ENCODE data around the gene APOL2.

DNA sequence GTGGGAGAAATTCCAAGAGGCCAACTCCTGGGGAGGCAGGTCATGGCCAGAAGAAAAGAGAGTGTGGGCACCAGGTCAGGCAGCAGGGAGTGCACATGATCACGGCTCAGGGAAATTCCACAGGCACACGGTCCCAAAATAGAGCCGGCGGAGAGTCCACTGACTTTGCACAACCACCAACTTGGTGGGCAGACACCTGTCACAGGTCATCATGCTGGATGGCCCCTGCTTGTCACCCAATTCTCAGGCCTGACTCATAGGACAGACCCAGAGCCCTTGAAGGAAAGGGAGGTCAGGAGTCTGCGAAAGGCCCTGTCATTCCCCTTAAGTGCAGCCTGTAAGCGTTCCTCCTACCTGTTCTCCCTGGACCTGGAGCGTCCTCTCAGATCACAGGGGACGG lies 15.8 kb downstream of the APOL2 start:
- TF ChIP-seq, protein P1, sequence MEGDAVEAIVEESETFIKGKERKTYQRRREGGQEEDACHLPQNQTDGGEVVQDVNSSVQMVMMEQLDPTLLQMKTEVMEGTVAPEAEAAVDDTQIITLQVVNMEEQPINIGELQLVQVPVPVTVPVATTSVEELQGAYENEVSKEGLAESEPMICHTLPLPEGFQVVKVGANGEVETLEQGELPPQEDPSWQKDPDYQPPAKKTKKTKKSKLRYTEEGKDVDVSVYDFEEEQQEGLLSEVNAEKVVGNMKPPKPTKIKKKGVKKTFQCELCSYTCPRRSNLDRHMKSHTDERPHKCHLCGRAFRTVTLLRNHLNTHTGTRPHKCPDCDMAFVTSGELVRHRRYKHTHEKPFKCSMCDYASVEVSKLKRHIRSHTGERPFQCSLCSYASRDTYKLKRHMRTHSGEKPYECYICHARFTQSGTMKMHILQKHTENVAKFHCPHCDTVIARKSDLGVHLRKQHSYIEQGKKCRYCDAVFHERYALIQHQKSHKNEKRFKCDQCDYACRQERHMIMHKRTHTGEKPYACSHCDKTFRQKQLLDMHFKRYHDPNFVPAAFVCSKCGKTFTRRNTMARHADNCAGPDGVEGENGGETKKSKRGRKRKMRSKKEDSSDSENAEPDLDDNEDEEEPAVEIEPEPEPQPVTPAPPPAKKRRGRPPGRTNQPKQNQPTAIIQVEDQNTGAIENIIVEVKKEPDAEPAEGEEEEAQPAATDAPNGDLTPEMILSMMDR (IDR thresholded peaks at IDR 0.05; ENCODE audit: insufficient read depth, low read depth, low read length), result no peak
- TF ChIP-seq EZH2 (IDR thresholded peaks at IDR 0.05; ENCODE audit: insufficient read depth, low read length), result no peak

All from astrocyte (in vitro differentiated cells and primary cell).